ENCODE results near the gene LSM14B.

LSM14B gene

DNA sequence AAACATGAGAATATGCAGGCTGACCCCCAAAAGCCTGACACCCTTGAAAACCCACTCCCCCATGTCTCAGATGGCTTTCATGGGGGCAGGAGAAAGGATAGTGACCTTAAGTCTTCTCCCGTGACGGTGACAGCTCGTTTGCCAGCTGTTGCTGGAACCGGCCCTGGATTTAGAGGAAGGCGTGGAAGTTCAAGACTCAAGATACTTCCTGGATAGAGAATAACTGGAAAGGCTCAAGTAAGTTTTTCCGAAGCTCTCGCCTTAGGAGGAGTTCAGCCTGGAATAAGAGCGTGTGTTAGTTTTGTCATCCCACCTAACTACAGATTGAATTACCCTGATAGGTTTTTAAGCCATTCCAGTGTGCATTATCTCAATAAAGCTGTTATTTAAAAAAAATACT is 49.0 kb downstream of the LSM14B start:
- no peak for DNase-seq
- Histone ChIP-seq H3K27me3 (replicated peaks in 2 of 5; ENCODE audit: control insufficient read depth in 4 of 5, insufficient read depth in 5 of 5, low read length in 4 of 5) (no peaks in the 10 kb centered on the region), H3K9me3 (ENCODE audit: control extremely low read depth in 1 of 5, control insufficient read depth in 4 of 5, insufficient read depth in 2 of 5, low read depth in 1 of 5, low read length in 4 of 5) (no peaks in the 10 kb centered on the region), H3K4me1 (ENCODE audit: control extremely low read depth in 1 of 4, control insufficient read depth in 4 of 4, insufficient read depth in 4 of 4, low read length in 3 of 4) (no peaks in the 10 kb centered on the region), H3K27ac (ENCODE audit: insufficient read depth in 1 of 2, low read depth in 1 of 2, low read length in 2 of 2, poor library complexity in 1 of 2, severe bottlenecking in 2 of 2) (no peak overlapping the region), H3K36me3 (ENCODE audit: control insufficient read depth in 4 of 4, insufficient read depth in 4 of 4, low read length in 3 of 4) (peaks cover 8 to 49% (median 35%) of the 10 kb centered on the region in 4 experiments), H3K4me3 (ENCODE audit: control insufficient read depth in 1 of 7, extremely low read depth in 1 of 7, insufficient read depth in 4 of 7, low read depth in 2 of 7, low read length in 6 of 7) (no peak overlapping the region)
- 94% methylated on average over 5 of the region's 8 CpGs for WGBS (ENCODE audit: insufficient coverage)
- ChIA-PET POLR2A (interaction anchor here (1.7 kb wide), 1 partner anchor 8 kb away, joined by 6 read pairs; no protein-coding TSS in a partner anchor), CTCF (interaction anchor here (1.0 kb wide), 1 partner anchor 14 kb away, joined by 6 read pairs; no protein-coding TSS in a partner anchor)

GRCh38 chr20:62172666-62173065 is 50.4 kb downstream of the LSM14B start:
- Histone ChIP-seq H3K4me3 (ENCODE audit: control insufficient read depth in 1 of 7, extremely low read depth in 1 of 7, insufficient read depth in 4 of 7, low read depth in 2 of 7, low read length in 6 of 7) (no peak overlapping the region), H3K9me3 (ENCODE audit: control extremely low read depth in 1 of 5, control insufficient read depth in 4 of 5, insufficient read depth in 2 of 5, low read depth in 1 of 5, low read length in 4 of 5) (no peaks in the 10 kb centered on the region), H3K4me1 (ENCODE audit: control extremely low read depth in 1 of 4, control insufficient read depth in 4 of 4, insufficient read depth in 4 of 4, low read length in 3 of 4) (no peaks in the 10 kb centered on the region), H3K27me3 (replicated peaks in 2 of 5; ENCODE audit: control insufficient read depth in 4 of 5, insufficient read depth in 5 of 5, low read length in 4 of 5) (no peaks in the 10 kb centered on the region), H3K27ac (ENCODE audit: insufficient read depth in 1 of 2, low read depth in 1 of 2, low read length in 2 of 2, poor library complexity in 1 of 2, severe bottlenecking in 2 of 2) (no peak overlapping the region), H3K36me3 (ENCODE audit: control insufficient read depth in 4 of 4, insufficient read depth in 4 of 4, low read length in 3 of 4) (peaks cover 8 to 50% (median 35%) of the 10 kb centered on the region in 4 experiments)
- POLR2A ChIA-PET, result interaction anchor here (0.6 to 1.7 kb wide), 2 partner anchors 10 to 133 kb away, joined by 3 to 6 read pairs; no protein-coding TSS in a partner anchor
- 97% methylated on average over 11 of the region's 18 CpGs for WGBS (ENCODE audit: insufficient coverage)
- DNase-seq, result no peak
- CTCF ChIA-PET, result no interaction called here

DNA sequence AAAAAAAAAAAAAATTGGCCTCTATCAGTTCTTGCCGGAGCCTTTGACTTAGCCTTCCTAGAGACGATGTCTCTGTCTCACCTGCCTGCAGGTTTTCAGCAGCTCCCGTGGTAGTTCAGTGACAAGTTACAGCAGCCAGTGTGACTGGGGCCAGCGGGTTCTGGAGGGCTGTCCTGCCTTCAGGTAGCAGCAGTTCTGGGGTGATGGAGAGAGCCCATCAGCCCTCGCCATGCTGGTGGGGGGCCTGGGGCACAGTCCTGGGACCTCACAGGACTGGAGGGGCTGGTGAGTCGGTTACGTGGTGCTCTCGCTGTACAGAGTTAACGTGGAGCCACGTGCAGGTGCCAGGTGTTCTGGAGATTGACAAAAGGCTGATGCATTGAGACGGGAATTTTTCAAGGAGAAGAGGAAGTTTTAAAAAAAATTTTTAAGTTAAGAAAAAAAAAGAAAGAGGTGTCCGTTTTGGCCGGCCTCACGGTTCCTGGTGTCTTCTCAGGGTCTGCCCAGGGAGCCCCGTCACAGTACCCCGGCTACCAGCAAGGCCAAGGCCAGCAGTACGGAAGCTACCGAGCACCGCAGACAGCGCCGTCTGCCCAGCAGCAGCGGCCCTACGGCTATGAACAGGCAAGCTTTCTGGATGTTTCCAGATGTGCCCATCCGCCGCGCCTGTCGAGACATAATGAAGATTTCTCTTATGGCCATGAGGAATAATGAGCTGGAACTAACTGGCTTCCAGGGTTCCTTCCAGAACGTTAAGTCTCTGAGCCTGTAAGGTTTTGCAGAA is 51.9 kb downstream of the LSM14B start:
- H3K4me3 ChIP-seq (ENCODE audit: control insufficient read depth in 1 of 7, extremely low read depth in 1 of 7, insufficient read depth in 4 of 7, low read depth in 2 of 7, low read length in 6 of 7), result no peak overlapping the region
- H3K27me3 ChIP-seq (replicated peaks in 2 of 5; ENCODE audit: control insufficient read depth in 4 of 5, insufficient read depth in 5 of 5, low read length in 4 of 5), result no peaks in the 10 kb centered on the region
- H3K27ac ChIP-seq (ENCODE audit: insufficient read depth in 1 of 2, low read depth in 1 of 2, low read length in 2 of 2, poor library complexity in 1 of 2, severe bottlenecking in 2 of 2), result no peak overlapping the region
- no peak for DNase-seq
- no peaks in the 10 kb centered on the region for H3K9me3 ChIP-seq (ENCODE audit: control extremely low read depth in 1 of 5, control insufficient read depth in 4 of 5, insufficient read depth in 2 of 5, low read depth in 1 of 5, low read length in 4 of 5)
- WGBS (ENCODE audit: insufficient coverage), result 97% methylated on average over 25 of the region's 28 CpGs
- POLR2A ChIA-PET, result no interaction called here
- CTCF ChIA-PET, result interaction anchor here (0.7 to 0.8 kb wide), 2 partner anchors 50 to 164 kb away, joined by 3 read pairs; no protein-coding TSS in a partner anchor
- H3K4me1 ChIP-seq (ENCODE audit: control extremely low read depth in 1 of 4, control insufficient read depth in 4 of 4, insufficient read depth in 4 of 4, low read length in 3 of 4), result no peaks in the 10 kb centered on the region
- H3K36me3 ChIP-seq (ENCODE audit: control insufficient read depth in 4 of 4, insufficient read depth in 4 of 4, low read length in 3 of 4), result peaks cover 8 to 43% (median 30%) of the 10 kb centered on the region in 4 experiments

DNA sequence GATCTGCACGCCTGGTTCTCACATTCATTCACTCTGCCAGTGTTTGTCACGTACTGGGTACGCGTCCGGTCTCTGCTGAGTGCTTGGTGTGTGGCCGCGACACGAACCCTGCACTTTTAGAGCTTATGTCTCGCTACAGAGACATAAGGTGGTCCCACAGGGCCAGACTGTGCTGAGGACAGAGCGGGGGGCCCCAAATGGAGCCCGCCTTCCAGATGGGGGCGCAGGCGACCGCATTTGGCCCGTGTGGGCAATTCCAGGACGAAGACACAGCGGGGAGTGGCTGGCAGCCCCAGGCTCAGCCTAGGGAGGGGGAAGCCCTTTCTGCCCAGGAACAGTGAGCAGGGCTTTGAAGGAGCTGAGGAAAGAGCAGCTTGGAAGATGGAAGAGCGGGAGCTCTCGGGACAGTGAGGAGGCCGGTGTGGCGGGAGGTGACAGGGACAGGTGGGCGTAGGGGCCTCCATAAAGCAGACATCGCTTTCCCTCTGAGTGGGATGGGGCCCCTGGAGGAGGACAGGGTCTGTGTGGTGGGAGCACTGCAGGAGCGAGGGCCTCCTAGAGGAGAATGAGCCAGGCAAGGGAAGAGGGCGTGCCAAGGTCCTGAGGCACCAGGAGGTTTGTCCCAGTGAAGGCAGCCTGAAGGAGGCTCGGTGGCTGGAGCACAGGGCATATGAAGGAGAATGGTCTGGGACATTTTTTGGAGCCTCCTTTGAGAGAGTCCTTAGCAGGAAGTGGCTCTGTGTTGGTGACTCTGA is 52.8 kb downstream of the LSM14B start:
- 98% methylated on average over 22 of the region's 26 CpGs for WGBS (ENCODE audit: insufficient coverage)
- Histone ChIP-seq H3K36me3 (ENCODE audit: control insufficient read depth in 4 of 4, insufficient read depth in 4 of 4, low read length in 3 of 4) (peaks cover 8 to 49% (median 29%) of the 10 kb centered on the region in 4 experiments), H3K4me3 (ENCODE audit: control insufficient read depth in 1 of 7, extremely low read depth in 1 of 7, insufficient read depth in 4 of 7, low read depth in 2 of 7, low read length in 6 of 7) (no peak overlapping the region), H3K4me1 (ENCODE audit: control extremely low read depth in 1 of 4, control insufficient read depth in 4 of 4, insufficient read depth in 4 of 4, low read length in 3 of 4) (no peaks in the 10 kb centered on the region), H3K27ac (ENCODE audit: insufficient read depth in 1 of 2, low read depth in 1 of 2, low read length in 2 of 2, poor library complexity in 1 of 2, severe bottlenecking in 2 of 2) (no peak overlapping the region), H3K9me3 (ENCODE audit: control extremely low read depth in 1 of 5, control insufficient read depth in 4 of 5, insufficient read depth in 2 of 5, low read depth in 1 of 5, low read length in 4 of 5) (no peaks in the 10 kb centered on the region), H3K27me3 (replicated peaks in 2 of 5; ENCODE audit: control insufficient read depth in 4 of 5, insufficient read depth in 5 of 5, low read length in 4 of 5) (no peaks in the 10 kb centered on the region)
- DNase-seq, result no peak
- POLR2A ChIA-PET, result no interaction called here
- CTCF ChIA-PET, result interaction anchor here (0.7 to 0.8 kb wide), 2 partner anchors 51 to 165 kb away, joined by 3 read pairs; no protein-coding TSS in a partner anchor

- ChIA-PET CTCF (no interaction called here), POLR2A (no interaction called here)
- Histone ChIP-seq H3K27ac (ENCODE audit: insufficient read depth in 1 of 2, low read depth in 1 of 2, low read length in 2 of 2, poor library complexity in 1 of 2, severe bottlenecking in 2 of 2) (no peak overlapping the region), H3K36me3 (ENCODE audit: control insufficient read depth in 4 of 4, insufficient read depth in 4 of 4, low read length in 3 of 4) (peaks cover 8 to 50% (median 27%) of the 10 kb centered on the region in 4 experiments), H3K9me3 (ENCODE audit: control extremely low read depth in 1 of 5, control insufficient read depth in 4 of 5, insufficient read depth in 2 of 5, low read depth in 1 of 5, low read length in 4 of 5) (no peaks in the 10 kb centered on the region), H3K27me3 (replicated peaks in 2 of 5; ENCODE audit: control insufficient read depth in 4 of 5, insufficient read depth in 5 of 5, low read length in 4 of 5) (no peaks in the 10 kb centered on the region), H3K4me1 (ENCODE audit: control extremely low read depth in 1 of 4, control insufficient read depth in 4 of 4, insufficient read depth in 4 of 4, low read length in 3 of 4) (no peaks in the 10 kb centered on the region), H3K4me3 (ENCODE audit: control insufficient read depth in 1 of 7, extremely low read depth in 1 of 7, insufficient read depth in 4 of 7, low read depth in 2 of 7, low read length in 6 of 7) (no peak overlapping the region)
- DNase-seq, result no peak
- WGBS (ENCODE audit: insufficient coverage), result 98% methylated on average over 7 of the region's 10 CpGs
Observed at GRCh38 chr20:62175711-62176110, 53.4 kb downstream of the LSM14B start.

- no peak overlapping the region for H3K4me3 ChIP-seq (ENCODE audit: control insufficient read depth in 1 of 7, extremely low read depth in 1 of 7, insufficient read depth in 4 of 7, low read depth in 2 of 7, low read length in 6 of 7)
- H3K9me3 ChIP-seq (ENCODE audit: control extremely low read depth in 1 of 5, control insufficient read depth in 4 of 5, insufficient read depth in 2 of 5, low read depth in 1 of 5, low read length in 4 of 5), result no peaks in the 10 kb centered on the region
- WGBS (ENCODE audit: insufficient coverage), result 96% methylated on average over 14 of the region's 15 CpGs
- peaks cover under 1 to 4% (median 3%) of the 10 kb centered on the region in 4 experiments for H3K4me1 ChIP-seq (ENCODE audit: control extremely low read depth in 1 of 4, control insufficient read depth in 4 of 4, insufficient read depth in 4 of 4, low read length in 3 of 4)
- CTCF ChIA-PET, result interaction anchor here (1.4 kb wide), 1 partner anchor 10 kb away, joined by 4 read pairs; no protein-coding TSS in a partner anchor
- H3K36me3 ChIP-seq (ENCODE audit: control insufficient read depth in 4 of 4, insufficient read depth in 4 of 4, low read length in 3 of 4), result peaks cover 8 to 50% (median 27%) of the 10 kb centered on the region in 4 experiments
- POLR2A ChIA-PET, result no interaction called here
- no peak for DNase-seq
- H3K27me3 ChIP-seq (replicated peaks in 2 of 5; ENCODE audit: control insufficient read depth in 4 of 5, insufficient read depth in 5 of 5, low read length in 4 of 5), result no peaks in the 10 kb centered on the region
- no peak overlapping the region for H3K27ac ChIP-seq (ENCODE audit: insufficient read depth in 1 of 2, low read depth in 1 of 2, low read length in 2 of 2, poor library complexity in 1 of 2, severe bottlenecking in 2 of 2)
Observed at GRCh38 chr20:62176866-62177265, 54.6 kb downstream of the LSM14B start.

Measured in common myeloid progenitor, CD34-positive (primary cell).